Fibroblast of lung (primary cell): ENCODE results near the gene ASIC2. TPM values are rescaled to one million over a fixed set of nuclear protein-coding genes. Genes with fewer than 3 reads are reported as not detected.

Experiments
- DNase-seq, 2 donors: peaks; one replicate each; pipeline versions ENCODE4 v3.0.0 to v3.0.0-alpha.2; 2010; ENCODE audit warnings: low read depth in 2 of 2
- H2AFZ ChIP-seq: 2 replicates; pipeline ENCODE4 v1.5.1; 2012; ENCODE audit warnings: low read length, control low read depth, inconsistent platforms
- H3K27ac ChIP-seq: 2 replicates; pipeline ENCODE4 v1.5.1; 2011; ENCODE audit warnings: low read length, control low read depth; ENCODE audit not compliant: insufficient read depth
- H3K27me3 ChIP-seq: 2 replicates; pipeline ENCODE4 v1.5.1; 2011; ENCODE audit warnings: mild to moderate bottlenecking, low read length; ENCODE audit not compliant: control insufficient read depth, insufficient read depth
- H3K36me3 ChIP-seq: 2 replicates; pipeline ENCODE4 v1.5.1; 2011; ENCODE audit warnings: low read length; ENCODE audit not compliant: control insufficient read depth, insufficient read depth
- H3K4me1 ChIP-seq: 2 replicates; pipeline ENCODE4 v1.5.1; 2011; ENCODE audit warnings: low read length; ENCODE audit not compliant: control insufficient read depth, insufficient read depth; ENCODE audit errors: extremely low read depth
- H3K4me2 ChIP-seq: 2 replicates; pipeline ENCODE4 v1.5.1; 2011; ENCODE audit warnings: low read length, control low read depth; ENCODE audit not compliant: insufficient read depth; ENCODE audit errors: extremely low read depth
- H3K4me3 ChIP-seq, 4 experiments: fragments of 200-600 bp in 1 of 4; sonication (generic) in 1 of 4; replicated peaks in 1 of 4; 2 replicates each; pipeline ENCODE4 v1.5.1; 2011 to 2016; ENCODE audit warnings: low read length in 4 of 4, low read depth in 3 of 4, mild to moderate bottlenecking in 3 of 4, control low read depth in 2 of 4, inconsistent platforms in 1 of 4, mixed read lengths in 1 of 4; ENCODE audit not compliant: insufficient read depth in 1 of 4; ENCODE audit errors: control extremely low read depth in 1 of 4
- H3K79me2 ChIP-seq: 2 replicates; pipeline ENCODE4 v1.5.1; 2012; ENCODE audit warnings: mild to moderate bottlenecking, low read length, inconsistent platforms; ENCODE audit not compliant: control insufficient read depth, insufficient read depth
- H3K9ac ChIP-seq: 2 replicates; pipeline ENCODE4 v1.5.1; 2011; ENCODE audit warnings: mild to moderate bottlenecking, low read length, control low read depth; ENCODE audit not compliant: insufficient read depth
- H3K9me3 ChIP-seq: 2 replicates; pipeline ENCODE4 v1.5.1; 2012; ENCODE audit warnings: low read depth, low read length; ENCODE audit not compliant: control insufficient read depth, insufficient read depth
- H4K20me1 ChIP-seq: 2 replicates; pipeline ENCODE4 v1.5.1; 2011; ENCODE audit warnings: low read length; ENCODE audit not compliant: control insufficient read depth, insufficient read depth; ENCODE audit errors: extremely low read depth
- EZH2 ChIP-seq: IDR thresholded peaks from 2 replicates; pipeline ENCODE4 v1.5.1; 2012; ENCODE audit warnings: low read length, control low read depth, mild to moderate bottlenecking; ENCODE audit errors: missing control alignments
- polyA plus RNA-seq, 2 donors: library from polyadenylated mRNA; depleted of rRNA in 1 of 2; stranded (reverse) in 1 of 2; unstranded in 1 of 2; fragments of >200 nt; gene quantifications; 2 replicates each; pipeline ENCODE4 v1.2.1, GENCODE V29; 2011 to 2012; ENCODE audit warnings: missing spikeins in 1 of 2
- total RNA-seq: library from RNA; depleted of rRNA; stranded (reverse); fragments of >200 nt; gene quantifications from 2 replicates; pipeline ENCODE4 v1.2.1, GENCODE V29; 2014
- TF ChIP-seq, protein P1 (sequence below), 2 donors: IDR thresholded peaks in 1 of 2; conservative IDR thresholded peaks in 1 of 2; 1 replicate in 1 of 2; 2 replicates in 1 of 2; pipeline ENCODE4 v1.5.1; 2011 to 2012; ENCODE audit warnings: low read length in 2 of 2, control low read depth in 1 of 2, inconsistent platforms in 1 of 2, low read depth in 1 of 2, mild to moderate bottlenecking in 1 of 2

Gene ASIC2
- total and polyA plus RNA-seq, 2 donors (not counting 1 experiment from before 2014, with no cell fraction given) = 0.08 to 0.50 TPM

DNA sequence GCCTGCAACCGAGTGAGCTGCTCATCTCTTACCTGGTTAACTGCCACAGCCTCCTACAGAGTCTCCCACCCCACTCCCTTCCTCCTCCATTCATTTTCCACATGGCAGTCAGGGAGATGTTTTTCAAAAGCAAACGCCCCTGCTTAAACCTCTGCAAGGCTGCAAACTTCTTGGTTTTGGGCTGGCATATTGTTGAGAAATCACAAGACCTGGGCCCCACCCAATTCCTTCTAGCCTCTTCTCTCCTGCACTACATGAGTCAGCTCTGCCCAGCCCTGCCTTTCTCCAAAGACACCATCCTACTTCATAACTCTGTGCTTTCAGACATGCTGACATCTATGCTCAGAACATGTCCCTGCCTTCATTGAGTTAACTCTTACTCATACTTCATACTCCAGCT lies 165.4 kb downstream of the ASIC2 start:
- Histone ChIP-seq H3K9ac (no peak overlapping the region), H3K4me1 (no peaks in the 10 kb centered on the region)
- peak in 1 of 2 donors; percentile 47 for DNase-seq

GRCh38 chr17:33126086-33126485 lies 167.0 kb downstream of the ASIC2 start:
- H3K36me3 ChIP-seq = no peaks in the 10 kb centered on the region
- no peak overlapping the region for H3K4me2 ChIP-seq
- H3K27me3 ChIP-seq = no peaks in the 10 kb centered on the region
- no peak overlapping the region for H3K27ac ChIP-seq
- H4K20me1 ChIP-seq = no peaks in the 10 kb centered on the region
- H3K9me3 ChIP-seq = no peaks in the 10 kb centered on the region
- H3K9ac ChIP-seq = no peak overlapping the region
- H3K79me2 ChIP-seq = no peaks in the 10 kb centered on the region
- TF ChIP-seq EZH2 = no peak
- TF ChIP-seq, protein P1, sequence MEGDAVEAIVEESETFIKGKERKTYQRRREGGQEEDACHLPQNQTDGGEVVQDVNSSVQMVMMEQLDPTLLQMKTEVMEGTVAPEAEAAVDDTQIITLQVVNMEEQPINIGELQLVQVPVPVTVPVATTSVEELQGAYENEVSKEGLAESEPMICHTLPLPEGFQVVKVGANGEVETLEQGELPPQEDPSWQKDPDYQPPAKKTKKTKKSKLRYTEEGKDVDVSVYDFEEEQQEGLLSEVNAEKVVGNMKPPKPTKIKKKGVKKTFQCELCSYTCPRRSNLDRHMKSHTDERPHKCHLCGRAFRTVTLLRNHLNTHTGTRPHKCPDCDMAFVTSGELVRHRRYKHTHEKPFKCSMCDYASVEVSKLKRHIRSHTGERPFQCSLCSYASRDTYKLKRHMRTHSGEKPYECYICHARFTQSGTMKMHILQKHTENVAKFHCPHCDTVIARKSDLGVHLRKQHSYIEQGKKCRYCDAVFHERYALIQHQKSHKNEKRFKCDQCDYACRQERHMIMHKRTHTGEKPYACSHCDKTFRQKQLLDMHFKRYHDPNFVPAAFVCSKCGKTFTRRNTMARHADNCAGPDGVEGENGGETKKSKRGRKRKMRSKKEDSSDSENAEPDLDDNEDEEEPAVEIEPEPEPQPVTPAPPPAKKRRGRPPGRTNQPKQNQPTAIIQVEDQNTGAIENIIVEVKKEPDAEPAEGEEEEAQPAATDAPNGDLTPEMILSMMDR (conservative IDR thresholded peaks at IDR 0.05 in 1 of 2, IDR thresholded peaks at IDR 0.05 in 1 of 2; ENCODE audit: low read depth in 1 of 2, low read length in 2 of 2) = no peak
- no peaks in the 10 kb centered on the region for H3K4me1 ChIP-seq
- DNase-seq = no peak
- no peak overlapping the region for H3K4me3 ChIP-seq
- H2AFZ ChIP-seq = no peak overlapping the region

More for the DNA sequence above, 165.4 kb downstream of the ASIC2 start:
- Histone ChIP-seq H3K4me3 (no peak overlapping the region), H3K27ac (no peak overlapping the region), H3K27me3 (no peaks in the 10 kb centered on the region), H3K9me3 (no peaks in the 10 kb centered on the region), H3K36me3 (no peaks in the 10 kb centered on the region), H4K20me1 (no peaks in the 10 kb centered on the region), H2AFZ (no peak overlapping the region), H3K4me2 (no peak overlapping the region), H3K79me2 (no peaks in the 10 kb centered on the region)
- TF ChIP-seq, protein P1 (conservative IDR thresholded peaks at IDR 0.05 in 1 of 2, IDR thresholded peaks at IDR 0.05 in 1 of 2; ENCODE audit: low read depth in 1 of 2, low read length in 2 of 2) = no peak
- no peak for TF ChIP-seq EZH2

- no peak overlapping the region for H3K4me2 ChIP-seq
- TF ChIP-seq EZH2 = no peak
- TF ChIP-seq, protein P1 (conservative IDR thresholded peaks at IDR 0.05 in 1 of 2, IDR thresholded peaks at IDR 0.05 in 1 of 2; ENCODE audit: low read depth in 1 of 2, low read length in 2 of 2) = no peak
- no peaks in the 10 kb centered on the region for H3K79me2 ChIP-seq
- no peak overlapping the region for H3K9ac ChIP-seq
- H3K4me3 ChIP-seq = no peak overlapping the region
- H3K9me3 ChIP-seq = no peaks in the 10 kb centered on the region
- no peaks in the 10 kb centered on the region for H3K27me3 ChIP-seq
- no peak for DNase-seq
- H3K36me3 ChIP-seq = no peaks in the 10 kb centered on the region
- H2AFZ ChIP-seq = no peak overlapping the region
- H3K27ac ChIP-seq = no peak overlapping the region
- no peaks in the 10 kb centered on the region for H3K4me1 ChIP-seq
- no peaks in the 10 kb centered on the region for H4K20me1 ChIP-seq
These were observed 167.5 kb downstream of the ASIC2 start for GRCh38 chr17:33125552-33125950.
